HG02885 (cell line): Measurements from ENCODE around the gene NCOA1.
"Not testable (repeated sequence)": the region's sequence is repeated elsewhere in the genome, so short reads cannot be mapped to it uniquely, and the experiment has no call there.

ENCODE experiments used
- ATAC-seq: cut with Tn5 transposase; IDR thresholded peaks from one replicate; pipeline ENCODE4 v1.9.1; 2021; ENCODE audit warnings: mild to moderate bottlenecking; ENCODE audit not compliant: unreplicated experiment, poor library complexity

NCOA1 gene

GRCh38 chr2:24675338-24675737 lies 184.3 kb downstream of the NCOA1 start:
- no peak for ATAC-seq

GRCh38 chr2:24676493-24676892 lies 185.4 kb downstream of the NCOA1 start:
- no peak for ATAC-seq

- not testable (repeated sequence) for ATAC-seq
Observed at GRCh38 chr2:24678066-24678465, 187.0 kb downstream of the NCOA1 start.

GRCh38 chr2:24680196-24680595 lies 189.1 kb downstream of the NCOA1 start:
- ATAC-seq, result no peak

DNA sequence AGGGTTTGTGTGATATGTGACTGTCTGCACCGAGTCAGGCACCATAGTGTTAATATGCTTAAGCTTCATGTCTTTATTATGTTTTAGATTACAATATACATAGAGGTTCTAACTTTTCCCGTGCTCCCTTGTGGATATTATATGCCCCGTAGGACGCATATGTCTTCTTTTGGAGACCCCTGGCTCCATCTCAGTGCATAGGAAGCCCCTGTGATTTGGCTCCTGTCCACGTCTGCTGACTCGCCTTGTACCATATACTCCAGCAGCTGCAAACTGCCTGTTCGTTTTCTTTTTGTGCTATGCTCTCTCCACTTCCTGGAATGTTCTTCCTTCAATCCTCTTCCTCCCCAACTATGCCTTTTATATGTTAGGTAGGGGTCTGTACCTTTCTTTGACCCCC lies 191.2 kb downstream of the NCOA1 start:
- no peak for ATAC-seq

DNA sequence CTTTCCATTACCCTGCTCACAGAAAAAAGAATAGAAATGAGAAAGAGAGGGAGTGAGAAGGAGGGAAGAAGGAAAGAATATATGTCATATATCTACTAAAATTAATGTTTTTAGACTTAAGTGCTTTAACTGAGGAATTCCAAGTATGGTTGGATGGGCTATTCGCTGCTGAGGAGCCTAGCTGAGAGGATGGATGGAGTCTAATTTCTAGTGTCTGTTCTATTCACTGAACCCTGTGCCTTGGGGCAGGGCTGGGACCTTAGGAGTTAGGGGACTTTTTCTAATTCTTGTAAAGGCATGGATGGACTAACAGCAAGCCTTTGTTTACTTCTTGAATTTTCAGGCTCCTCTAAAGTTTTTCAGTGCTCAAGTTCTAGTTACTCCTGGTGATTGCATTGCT lies 192.4 kb downstream of the NCOA1 start:
- no peak for ATAC-seq

DNA sequence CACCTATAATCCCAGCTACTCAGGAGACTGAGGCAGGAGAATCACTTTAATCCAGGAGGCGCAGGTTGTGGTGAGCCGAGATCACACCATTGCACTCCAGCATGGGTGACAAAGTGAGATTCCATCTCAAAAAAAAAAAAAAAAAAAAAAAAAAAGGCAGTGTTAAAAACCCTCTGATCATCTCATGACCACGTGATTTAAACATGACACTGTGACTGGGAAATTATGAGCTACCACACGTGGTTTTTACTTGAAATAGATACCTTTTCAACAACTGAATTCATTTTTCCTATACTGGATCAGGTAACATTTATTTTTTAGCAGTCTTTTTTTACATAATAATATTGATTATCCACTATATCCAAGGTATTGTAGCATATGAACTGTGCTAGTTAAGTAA lies 199.5 kb downstream of the NCOA1 start:
- ATAC-seq, result no peak

- ATAC-seq, result no peak
Observed at GRCh38 chr2:24691806-24692205, 200.8 kb downstream of the NCOA1 start.

- ATAC-seq, result no peak
Observed at GRCh38 chr2:24697792-24698191, 206.7 kb downstream of the NCOA1 start.

DNA sequence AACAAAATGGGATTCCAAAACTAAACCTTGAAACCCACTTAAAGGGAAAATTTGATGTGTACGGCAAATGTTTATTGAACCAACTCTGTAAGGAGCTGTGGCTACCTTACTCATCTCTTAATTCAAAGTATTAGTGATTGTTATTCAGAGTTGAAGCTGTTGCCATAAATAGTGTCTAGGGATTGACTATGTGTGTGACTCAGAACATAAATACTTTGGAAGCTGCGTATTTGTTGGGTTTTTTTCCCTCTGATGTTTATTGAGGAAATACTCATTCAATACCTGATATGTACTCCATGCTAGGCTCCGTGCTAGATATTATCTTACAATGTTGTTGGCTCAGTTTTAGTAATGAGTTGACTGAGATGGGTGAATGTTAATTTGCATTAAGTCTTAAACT lies 211.7 kb downstream of the NCOA1 start:
- ATAC-seq, result no peak

DNA sequence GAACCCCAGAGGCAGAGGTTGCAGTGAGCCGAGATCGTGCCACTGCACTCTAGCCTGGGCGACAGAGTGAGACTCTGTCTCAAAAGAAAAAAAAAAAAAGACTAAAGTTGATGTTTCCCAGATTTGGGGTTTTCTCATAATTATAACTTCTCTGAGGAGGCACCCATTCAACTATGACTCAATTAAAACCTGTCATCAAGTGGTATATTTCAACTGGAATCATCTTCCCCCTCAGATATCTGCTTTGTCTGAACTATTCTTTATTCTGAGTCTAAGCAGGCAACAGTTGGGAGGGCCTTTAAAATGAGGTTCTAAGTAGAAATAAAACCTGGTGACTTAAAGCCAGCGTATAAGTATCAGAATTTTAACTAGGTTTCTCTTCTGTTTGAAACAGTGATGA lies 213.6 kb downstream of the NCOA1 start:
- ATAC-seq, result no peak

- ATAC-seq, result no peak
Observed at GRCh38 chr2:24707143-24707542, 216.1 kb downstream of the NCOA1 start.

DNA sequence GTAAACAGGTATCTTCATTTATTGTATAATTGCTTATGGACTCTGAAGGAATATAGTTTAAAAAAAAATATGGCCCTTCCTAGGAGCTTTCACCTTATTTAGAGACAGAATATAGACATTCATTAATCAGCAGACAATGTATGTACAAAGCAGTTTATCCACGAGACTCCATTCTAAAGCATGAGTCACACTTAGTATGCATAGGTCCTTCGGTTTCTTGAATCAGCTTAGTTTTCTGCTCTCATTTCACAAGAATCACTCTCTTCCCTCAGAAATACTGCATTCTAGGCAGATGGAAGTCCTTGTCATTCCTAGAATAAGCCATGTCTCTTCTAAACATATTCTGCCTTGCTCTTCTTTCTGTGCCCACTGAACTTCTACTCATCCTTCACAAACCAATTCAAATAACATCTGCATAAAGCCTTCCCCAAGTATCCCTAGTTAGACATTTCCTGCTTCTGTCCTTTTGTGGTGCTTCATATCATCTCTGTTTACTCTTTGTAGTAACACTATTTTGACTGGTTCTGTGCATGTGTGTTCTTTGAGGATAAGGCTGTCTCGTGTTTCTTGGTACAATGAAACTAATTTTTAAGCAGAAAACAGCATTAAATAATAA lies 217.6 kb downstream of the NCOA1 start:
- ATAC-seq, result no peak

GRCh38 chr2:24710806-24711205 lies 219.8 kb downstream of the NCOA1 start:
- ATAC-seq, result no peak

DNA sequence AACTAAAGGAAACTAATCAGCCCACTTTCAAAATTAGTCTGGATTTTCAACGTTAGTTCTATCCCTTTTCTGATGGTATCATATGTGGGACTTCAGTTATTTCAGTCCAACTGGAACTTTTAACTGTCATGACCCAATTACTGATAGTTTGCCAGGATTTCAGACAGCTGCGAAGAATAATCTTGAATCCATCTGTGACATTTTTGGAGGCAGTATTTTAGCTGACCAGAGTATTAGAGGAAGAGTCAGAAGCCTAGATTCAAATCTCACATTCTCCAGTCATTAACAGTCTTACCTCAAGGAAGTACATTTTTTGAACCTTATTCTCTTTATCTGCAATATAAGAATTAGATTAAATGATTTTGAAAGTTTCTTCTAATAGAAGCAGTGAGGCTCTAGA lies 220.8 kb downstream of the NCOA1 start:
- ATAC-seq, result no peak

GRCh38 chr2:24712296-24712695 lies 221.2 kb downstream of the NCOA1 start:
- no peak for ATAC-seq

GRCh38 chr2:24717263-24717951 lies 226.4 kb downstream of the NCOA1 start:
- ATAC-seq, result no peak

- ATAC-seq, result peak; percentile 76
Observed at GRCh38 chr2:24720310-24720709, 229.3 kb downstream of the NCOA1 start.

DNA sequence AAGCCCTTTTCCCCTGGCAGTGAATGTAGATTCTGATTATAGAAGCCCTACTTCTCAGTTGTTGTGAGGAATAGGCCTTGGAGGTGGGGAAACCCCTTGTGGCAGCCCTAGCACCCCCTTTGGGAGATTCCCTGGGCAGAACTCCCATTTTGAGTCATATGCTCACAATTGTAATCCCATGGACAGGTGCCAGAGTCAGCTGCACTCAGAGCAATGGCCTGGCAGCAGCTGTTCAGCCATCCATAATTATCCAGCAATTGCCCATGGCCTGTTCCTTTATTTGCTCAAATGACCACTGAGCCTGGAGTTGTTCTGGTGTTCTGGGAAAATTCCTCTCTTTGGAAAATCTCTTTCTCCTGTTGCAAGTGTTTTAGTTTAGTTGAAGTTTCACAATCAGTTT lies 230.4 kb downstream of the NCOA1 start:
- ATAC-seq, result no peak

DNA sequence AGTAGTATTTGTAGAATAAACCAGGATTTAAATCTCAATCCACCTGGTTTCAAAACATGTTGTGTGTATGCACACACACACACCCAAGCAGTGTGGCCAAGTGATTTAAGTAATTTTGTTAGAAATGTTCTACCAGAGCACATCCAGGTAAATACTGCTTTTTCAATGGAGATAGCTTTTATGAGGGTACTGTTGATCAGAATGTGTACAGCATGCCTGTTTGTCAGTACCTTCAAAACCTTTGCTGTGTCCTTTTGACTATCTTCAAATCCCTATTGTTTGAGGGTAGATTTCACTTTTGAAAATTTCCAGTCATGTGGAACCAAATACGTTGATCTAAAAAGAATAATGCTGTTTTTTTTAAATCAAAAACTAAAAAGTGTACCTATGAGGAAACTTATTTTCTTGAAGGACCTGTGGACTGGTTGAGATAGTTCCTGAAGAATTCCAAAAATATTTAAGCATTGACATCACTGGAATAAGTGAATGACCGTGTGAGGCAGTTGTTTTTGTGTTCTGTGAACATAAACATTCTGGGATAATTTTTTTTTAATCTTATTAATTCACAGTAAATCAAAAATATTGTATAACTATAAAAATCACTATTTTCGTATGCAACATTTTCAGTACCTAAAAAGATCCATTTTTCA lies 231.2 kb downstream of the NCOA1 start:
- ATAC-seq, result no peak

- ATAC-seq, result no peak
Observed at GRCh38 chr2:24723191-24723590, 232.1 kb downstream of the NCOA1 start.

- ATAC-seq, result no peak
Observed at GRCh38 chr2:24723665-24724064, 232.6 kb downstream of the NCOA1 start.
